Body of pancreas (tissue), 4 donors: Measurements from ENCODE around the gene COQ4.

Experiments
- POLR2A ChIP-seq, 3 donors: fragments of 450-650 bp; IDR thresholded peaks; one replicate each; pipeline ENCODE4 v1.6.1; 2016; ENCODE audit warnings: antibody characterized with exemption in 3 of 3, mild to moderate bottlenecking in 2 of 3
- TF ChIP-seq, protein P1 (sequence below), 7 experiments: fragments of 450-650 bp in 4 of 7; fragments of 200-600 bp in 3 of 7; sonication (generic) in 3 of 7; IDR thresholded peaks; one replicate each; pipeline ENCODE4 v1.5.1; 2016 to 2019; ENCODE audit warnings: antibody characterized with exemption in 7 of 7

DNA sequence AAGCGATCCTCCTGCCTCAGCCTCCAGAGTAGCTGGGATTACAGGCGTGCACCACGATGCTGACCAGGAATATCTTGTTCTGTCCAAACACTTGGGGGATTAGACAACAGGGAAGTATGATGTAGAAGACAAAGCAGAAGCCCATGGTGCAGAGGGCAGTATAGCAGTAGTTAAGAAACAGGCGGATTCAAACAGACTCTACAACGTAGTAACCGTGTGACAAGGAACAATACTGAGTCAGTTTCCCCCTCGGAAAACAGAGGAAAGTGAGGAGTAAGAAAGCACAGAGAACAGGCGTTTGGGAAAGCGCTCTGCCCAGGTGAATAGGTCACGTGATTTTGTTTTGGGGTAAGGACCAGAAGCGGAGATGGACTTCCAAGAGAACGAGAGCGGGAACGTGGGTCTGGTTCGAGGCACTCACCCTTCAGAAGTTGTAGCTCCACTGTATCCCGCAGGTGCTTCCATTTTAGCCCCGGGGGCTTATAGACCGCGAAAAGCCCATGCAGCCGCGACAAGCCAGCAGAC, 698 bp upstream of the COQ4 start:
- TF ChIP-seq, protein P1, sequence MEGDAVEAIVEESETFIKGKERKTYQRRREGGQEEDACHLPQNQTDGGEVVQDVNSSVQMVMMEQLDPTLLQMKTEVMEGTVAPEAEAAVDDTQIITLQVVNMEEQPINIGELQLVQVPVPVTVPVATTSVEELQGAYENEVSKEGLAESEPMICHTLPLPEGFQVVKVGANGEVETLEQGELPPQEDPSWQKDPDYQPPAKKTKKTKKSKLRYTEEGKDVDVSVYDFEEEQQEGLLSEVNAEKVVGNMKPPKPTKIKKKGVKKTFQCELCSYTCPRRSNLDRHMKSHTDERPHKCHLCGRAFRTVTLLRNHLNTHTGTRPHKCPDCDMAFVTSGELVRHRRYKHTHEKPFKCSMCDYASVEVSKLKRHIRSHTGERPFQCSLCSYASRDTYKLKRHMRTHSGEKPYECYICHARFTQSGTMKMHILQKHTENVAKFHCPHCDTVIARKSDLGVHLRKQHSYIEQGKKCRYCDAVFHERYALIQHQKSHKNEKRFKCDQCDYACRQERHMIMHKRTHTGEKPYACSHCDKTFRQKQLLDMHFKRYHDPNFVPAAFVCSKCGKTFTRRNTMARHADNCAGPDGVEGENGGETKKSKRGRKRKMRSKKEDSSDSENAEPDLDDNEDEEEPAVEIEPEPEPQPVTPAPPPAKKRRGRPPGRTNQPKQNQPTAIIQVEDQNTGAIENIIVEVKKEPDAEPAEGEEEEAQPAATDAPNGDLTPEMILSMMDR (IDR thresholded peaks at IDR 0.05), result no peak
- TF ChIP-seq POLR2A (IDR thresholded peaks at IDR 0.05), result no peak
